Stimulated activated memory B cell treated with anti-CD40 and anti-IgM and Interleukin-4, amounts not matched to agents 10 μg/mL and 1 μg/mL and 100 μg/mL, for 72 hours (primary cell): ENCODE results near the gene CCSER1.
"Not testable (repeated sequence)": the region's sequence is repeated elsewhere in the genome, so short reads cannot be mapped to it uniquely, and the experiment has no call there.

Source experiments
- ATAC-seq: fragments of 150-1000 bp; cut with Tn5 transposase; 2 replicates; pipeline ENCODE4 v1.10.0; 2021
- H3K27ac Mint-ChIP-seq: one replicate; pipeline ENCODE4 v1.8.0; 2022; ENCODE audit warnings: mild to moderate bottlenecking, mixed read lengths
- H3K27me3 Mint-ChIP-seq: one replicate; pipeline ENCODE4 v1.8.0; 2022; ENCODE audit warnings: mixed read lengths
- H3K36me3 Mint-ChIP-seq: one replicate; pipeline ENCODE4 v1.8.0; 2022; ENCODE audit warnings: mixed read lengths
- H3K4me1 Mint-ChIP-seq: one replicate; pipeline ENCODE4 v1.8.0; 2022; ENCODE audit warnings: mixed read lengths
- H3K4me3 Mint-ChIP-seq: one replicate; pipeline ENCODE4 v1.8.0; 2022; ENCODE audit warnings: mild to moderate bottlenecking, moderate library complexity, mixed read lengths
- H3K9me3 Mint-ChIP-seq: one replicate; pipeline ENCODE4 v1.8.0; 2022; ENCODE audit warnings: mixed read lengths

Gene CCSER1

GRCh38 chr4:90280954-90281353 is 153.8 kb downstream of the CCSER1 start:
- no peak for ATAC-seq
- Mint-ChIP-seq H3K4me3 (no peak overlapping the region), H3K27me3 (no peaks in the 10 kb centered on the region), H3K9me3 (peaks cover 5% of the 10 kb centered on the region), H3K27ac (no peak overlapping the region), H3K4me1 (peaks cover 30% of the 10 kb centered on the region), H3K36me3 (no peaks in the 10 kb centered on the region)

GRCh38 chr4:90281541-90282355 is 154.6 kb downstream of the CCSER1 start:
- Mint-ChIP-seq H3K27me3 (no peaks in the 10 kb centered on the region), H3K27ac (no peak overlapping the region), H3K9me3 (peaks cover 5% of the 10 kb centered on the region), H3K4me1 (peaks cover 31% of the 10 kb centered on the region), H3K4me3 (no peak overlapping the region), H3K36me3 (no peaks in the 10 kb centered on the region)
- ATAC-seq: no peak

GRCh38 chr4:90290345-90290744 is 163.2 kb downstream of the CCSER1 start:
- no peak overlapping the region for H3K27ac Mint-ChIP-seq
- no peak overlapping the region for H3K4me3 Mint-ChIP-seq
- H3K36me3 Mint-ChIP-seq: no peaks in the 10 kb centered on the region
- no peaks in the 10 kb centered on the region for H3K9me3 Mint-ChIP-seq
- no peak for ATAC-seq
- H3K27me3 Mint-ChIP-seq: no peaks in the 10 kb centered on the region
- peaks cover 20% of the 10 kb centered on the region for H3K4me1 Mint-ChIP-seq

- peaks cover 13% of the 10 kb centered on the region for H3K4me1 Mint-ChIP-seq
- H3K4me3 Mint-ChIP-seq: no peak overlapping the region
- H3K27ac Mint-ChIP-seq: no peak overlapping the region
- no peaks in the 10 kb centered on the region for H3K27me3 Mint-ChIP-seq
- H3K36me3 Mint-ChIP-seq: no peaks in the 10 kb centered on the region
- H3K9me3 Mint-ChIP-seq: no peaks in the 10 kb centered on the region
- no peak for ATAC-seq
Measured at GRCh38 chr4:90292438-90292837, 165.2 kb downstream of the CCSER1 start.

GRCh38 chr4:90293320-90293719 is 166.1 kb downstream of the CCSER1 start:
- no peaks in the 10 kb centered on the region for H3K9me3 Mint-ChIP-seq
- ATAC-seq: no peak
- H3K4me1 Mint-ChIP-seq: peaks cover 7% of the 10 kb centered on the region
- no peak overlapping the region for H3K4me3 Mint-ChIP-seq
- no peaks in the 10 kb centered on the region for H3K36me3 Mint-ChIP-seq
- H3K27ac Mint-ChIP-seq: no peak overlapping the region
- no peaks in the 10 kb centered on the region for H3K27me3 Mint-ChIP-seq

- H3K4me3 Mint-ChIP-seq: no peak overlapping the region
- H3K27ac Mint-ChIP-seq: no peak overlapping the region
- peaks cover 7% of the 10 kb centered on the region for H3K36me3 Mint-ChIP-seq
- no peak for ATAC-seq
- no peaks in the 10 kb centered on the region for H3K27me3 Mint-ChIP-seq
- H3K4me1 Mint-ChIP-seq: no peaks in the 10 kb centered on the region
- H3K9me3 Mint-ChIP-seq: peaks cover 6% of the 10 kb centered on the region
Measured at GRCh38 chr4:90299373-90299772, 172.2 kb downstream of the CCSER1 start.

GRCh38 chr4:90306810-90307209 is 179.6 kb downstream of the CCSER1 start:
- Mint-ChIP-seq H3K4me3 (no peak overlapping the region), H3K4me1 (no peaks in the 10 kb centered on the region), H3K36me3 (peaks cover 7% of the 10 kb centered on the region), H3K9me3 (peaks cover 6% of the 10 kb centered on the region), H3K27me3 (no peaks in the 10 kb centered on the region), H3K27ac (no peak overlapping the region)
- ATAC-seq: no peak

- not testable (repeated sequence) for H3K4me3 Mint-ChIP-seq, H3K27ac Mint-ChIP-seq, H3K4me1 Mint-ChIP-seq, H3K9me3 Mint-ChIP-seq, H3K27me3 Mint-ChIP-seq, ATAC-seq
- H3K36me3 Mint-ChIP-seq: peaks cover 11% of the 10 kb centered on the region
Measured at GRCh38 chr4:90317140-90317539, 189.9 kb downstream of the CCSER1 start.

GRCh38 chr4:90317785-90318184 is 190.6 kb downstream of the CCSER1 start:
- ATAC-seq: no peak
- peaks cover 17% of the 10 kb centered on the region for H3K36me3 Mint-ChIP-seq
- H3K4me1 Mint-ChIP-seq: peaks cover 6% of the 10 kb centered on the region
- H3K27me3 Mint-ChIP-seq: no peaks in the 10 kb centered on the region
- no peaks in the 10 kb centered on the region for H3K9me3 Mint-ChIP-seq
- H3K27ac Mint-ChIP-seq: no peak overlapping the region
- no peak overlapping the region for H3K4me3 Mint-ChIP-seq

- H3K27ac Mint-ChIP-seq: no peak overlapping the region
- peaks cover 6% of the 10 kb centered on the region for H3K4me1 Mint-ChIP-seq
- peaks cover 21% of the 10 kb centered on the region for H3K36me3 Mint-ChIP-seq
- H3K9me3 Mint-ChIP-seq: no peaks in the 10 kb centered on the region
- H3K4me3 Mint-ChIP-seq: no peak overlapping the region
- ATAC-seq: no peak
- H3K27me3 Mint-ChIP-seq: no peaks in the 10 kb centered on the region
Measured at GRCh38 chr4:90318193-90318592, 191.0 kb downstream of the CCSER1 start.

GRCh38 chr4:90328558-90328957 is 201.4 kb downstream of the CCSER1 start:
- H3K27ac Mint-ChIP-seq: no peak overlapping the region
- no peaks in the 10 kb centered on the region for H3K27me3 Mint-ChIP-seq
- H3K4me1 Mint-ChIP-seq: no peaks in the 10 kb centered on the region
- peaks cover 9% of the 10 kb centered on the region for H3K36me3 Mint-ChIP-seq
- no peaks in the 10 kb centered on the region for H3K9me3 Mint-ChIP-seq
- no peak overlapping the region for H3K4me3 Mint-ChIP-seq
- no peak for ATAC-seq

GRCh38 chr4:90330546-90330945 is 203.4 kb downstream of the CCSER1 start:
- Mint-ChIP-seq H3K27me3 (no peaks in the 10 kb centered on the region), H3K36me3 (peaks cover 9% of the 10 kb centered on the region), H3K4me1 (no peaks in the 10 kb centered on the region), H3K27ac (no peak overlapping the region), H3K4me3 (no peak overlapping the region), H3K9me3 (no peaks in the 10 kb centered on the region)
- ATAC-seq: no peak

GRCh38 chr4:90345549-90346215 is 218.5 kb downstream of the CCSER1 start:
- H3K36me3 Mint-ChIP-seq: peaks cover 36% of the 10 kb centered on the region
- H3K4me3 Mint-ChIP-seq: no peak overlapping the region
- H3K27me3 Mint-ChIP-seq: no peaks in the 10 kb centered on the region
- peaks cover 6% of the 10 kb centered on the region for H3K4me1 Mint-ChIP-seq
- peaks cover 3% of the 10 kb centered on the region for H3K9me3 Mint-ChIP-seq
- no peak overlapping the region for H3K27ac Mint-ChIP-seq
- no peak for ATAC-seq

GRCh38 chr4:90349636-90350035 is 222.4 kb downstream of the CCSER1 start:
- H3K27ac Mint-ChIP-seq: no peak overlapping the region
- H3K4me3 Mint-ChIP-seq: no peak overlapping the region

GRCh38 chr4:90357117-90357710 is 230.0 kb downstream of the CCSER1 start:
- Mint-ChIP-seq H3K9me3 (no peaks in the 10 kb centered on the region), H3K27me3 (no peaks in the 10 kb centered on the region), H3K4me1 (no peaks in the 10 kb centered on the region), H3K4me3 (no peak overlapping the region), H3K27ac (no peak overlapping the region), H3K36me3 (no peaks in the 10 kb centered on the region)
- ATAC-seq: no peak

More at GRCh38 chr4:90349636-90350035, 222.4 kb downstream of the CCSER1 start:
- peaks cover 6% of the 10 kb centered on the region for H3K4me1 Mint-ChIP-seq
- no peak for ATAC-seq
- H3K9me3 Mint-ChIP-seq: peaks cover 3% of the 10 kb centered on the region
- no peaks in the 10 kb centered on the region for H3K27me3 Mint-ChIP-seq
- peaks cover 18% of the 10 kb centered on the region for H3K36me3 Mint-ChIP-seq

- Mint-ChIP-seq H3K27me3 (no peaks in the 10 kb centered on the region), H3K27ac (no peak overlapping the region), H3K36me3 (no peaks in the 10 kb centered on the region), H3K9me3 (peaks cover 3% of the 10 kb centered on the region), H3K4me3 (no peak overlapping the region), H3K4me1 (no peaks in the 10 kb centered on the region)
- ATAC-seq: no peak
Measured at GRCh38 chr4:90375081-90375480, 247.9 kb downstream of the CCSER1 start.
